ELF-1 (cell line): ENCODE results near the gene ALLC.
"Not testable (repeated sequence)": the region's sequence is repeated elsewhere in the genome, so short reads cannot be mapped to it uniquely, and the experiment has no call there.

Source experiments
- DNase-seq: peaks from one replicate; pipeline ENCODE4 v3.0.0-alpha.2; 2016; ENCODE audit warnings: low read depth, low spot score

The ALLC gene

GRCh38 chr2:3626118-3626811, 31.7 kb upstream of the ALLC start:
- DNase-seq: no peak

GRCh38 chr2:3626812-3627499, 31.0 kb upstream of the ALLC start:
- no peak for DNase-seq

GRCh38 chr2:3627500-3628100, 30.4 kb upstream of the ALLC start:
- DNase-seq: no peak

GRCh38 chr2:3628241-3628679, 29.7 kb upstream of the ALLC start:
- DNase-seq: no peak

GRCh38 chr2:3628800-3629199, 29.2 kb upstream of the ALLC start:
- DNase-seq: peak; percentile 72

- no peak for DNase-seq
Observed at GRCh38 chr2:3630631-3631030, 27.4 kb upstream of the ALLC start.

GRCh38 chr2:3631161-3631850, 26.7 kb upstream of the ALLC start:
- DNase-seq: no peak

- DNase-seq: no peak
Observed at GRCh38 chr2:3631851-3632659, 25.9 kb upstream of the ALLC start.

GRCh38 chr2:3633089-3633981, 24.7 kb upstream of the ALLC start:
- DNase-seq: no peak

GRCh38 chr2:3633982-3634595, 23.9 kb upstream of the ALLC start:
- no peak for DNase-seq

GRCh38 chr2:3634596-3635121, 23.3 kb upstream of the ALLC start:
- DNase-seq: no peak

- no peak for DNase-seq
Observed at GRCh38 chr2:3635171-3635974, 22.6 kb upstream of the ALLC start.

- not testable (repeated sequence) for DNase-seq
Observed at GRCh38 chr2:3635975-3636327, 22.0 kb upstream of the ALLC start.

- DNase-seq: no peak
Observed at GRCh38 chr2:3636586-3637310, 21.3 kb upstream of the ALLC start.

- no peak for DNase-seq
Observed at GRCh38 chr2:3637311-3637675, 20.7 kb upstream of the ALLC start.

GRCh38 chr2:3637692-3638455, 20.1 kb upstream of the ALLC start:
- DNase-seq: no peak

- DNase-seq: peak; percentile 0
Observed at GRCh38 chr2:3638456-3638810, 19.6 kb upstream of the ALLC start.
